DMS79 treated with DMSO at 0.1 percent for 48 hours (cell line): ENCODE measurements around the gene EHF.

Experiments used
- DNase-seq: peaks from one replicate; lab custom pipeline; 2025; lab: John Stamatoyannopoulos, UW

The EHF gene

DNA sequence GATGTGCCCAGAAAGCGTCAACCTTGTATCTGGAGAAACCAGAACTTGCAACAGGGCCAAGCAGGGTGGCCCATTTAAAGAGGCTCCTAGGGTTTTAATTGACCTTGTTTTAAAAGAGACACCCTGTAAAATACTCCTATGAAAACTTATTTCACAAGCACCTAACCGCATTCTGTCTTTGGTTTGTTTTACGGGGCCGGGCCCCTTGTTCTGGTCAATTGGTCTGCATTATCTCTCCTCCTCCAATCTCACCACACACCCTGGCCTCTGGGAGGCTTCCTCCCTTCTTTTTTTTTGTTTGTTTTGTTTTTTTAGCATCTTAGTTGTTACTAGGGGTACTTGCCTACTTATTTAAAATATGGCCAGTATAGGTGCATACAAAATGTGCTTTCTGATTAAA is 4.7 kb downstream of the EHF start:
- no peak for DNase-seq

DNA sequence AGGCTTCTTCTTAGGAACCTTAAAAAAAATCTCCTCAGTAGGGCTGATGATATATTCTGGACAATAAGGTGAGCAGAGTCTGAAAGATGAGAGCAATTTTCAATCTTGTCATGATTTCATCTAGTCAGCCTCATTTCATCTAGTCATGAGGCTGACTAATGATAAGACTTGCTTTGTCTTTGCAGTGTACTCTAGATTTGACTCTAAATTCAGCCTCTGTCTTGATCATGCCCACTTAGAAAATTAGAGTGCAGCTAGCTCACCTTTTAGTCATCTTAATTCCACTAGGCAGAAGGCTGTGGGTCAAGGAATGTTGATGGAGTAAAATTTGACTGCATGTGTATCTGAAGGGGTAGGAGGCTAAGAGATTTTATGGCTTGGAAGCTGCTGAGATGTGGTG is 5.5 kb downstream of the EHF start:
- no peak for DNase-seq

DNA sequence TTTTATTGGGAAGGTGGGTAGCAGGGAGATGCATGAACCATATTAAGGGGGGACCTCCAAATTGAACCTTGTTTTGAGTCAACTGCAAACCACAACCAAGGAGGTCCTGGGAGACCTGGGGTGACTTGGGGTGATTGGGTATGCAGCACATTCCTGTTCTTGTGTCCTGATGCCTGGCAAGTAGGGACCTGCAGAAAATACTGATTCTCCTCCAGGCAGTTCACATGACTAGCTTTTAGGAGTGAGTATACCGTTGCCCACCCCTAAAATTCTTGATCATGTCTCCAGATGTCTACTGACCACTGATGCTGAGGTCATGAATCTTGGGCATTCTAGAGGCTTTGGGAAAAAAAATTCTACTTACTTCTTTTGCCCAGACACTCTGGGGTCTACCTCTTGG is 6.3 kb downstream of the EHF start:
- no peak for DNase-seq

DNA sequence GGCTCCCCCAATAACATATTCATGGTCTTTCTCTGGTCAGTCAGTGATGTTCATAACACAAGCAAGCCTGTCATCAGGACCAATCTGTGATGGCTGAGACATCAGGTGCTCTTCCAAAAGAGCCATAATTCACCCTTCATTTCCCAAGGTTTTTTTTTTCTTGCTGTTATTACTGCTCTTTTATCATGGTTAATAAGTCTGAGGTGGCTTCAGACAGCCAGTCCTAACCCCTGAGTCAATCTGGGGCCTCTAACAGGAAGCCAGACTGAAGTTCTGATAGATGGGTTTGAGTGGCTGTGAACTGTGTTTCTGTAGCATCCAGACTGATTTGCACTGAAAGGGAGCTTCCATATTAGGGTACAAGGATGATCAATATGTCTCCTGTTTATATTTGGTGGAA is 8.8 kb downstream of the EHF start:
- DNase-seq, result no peak

DNA sequence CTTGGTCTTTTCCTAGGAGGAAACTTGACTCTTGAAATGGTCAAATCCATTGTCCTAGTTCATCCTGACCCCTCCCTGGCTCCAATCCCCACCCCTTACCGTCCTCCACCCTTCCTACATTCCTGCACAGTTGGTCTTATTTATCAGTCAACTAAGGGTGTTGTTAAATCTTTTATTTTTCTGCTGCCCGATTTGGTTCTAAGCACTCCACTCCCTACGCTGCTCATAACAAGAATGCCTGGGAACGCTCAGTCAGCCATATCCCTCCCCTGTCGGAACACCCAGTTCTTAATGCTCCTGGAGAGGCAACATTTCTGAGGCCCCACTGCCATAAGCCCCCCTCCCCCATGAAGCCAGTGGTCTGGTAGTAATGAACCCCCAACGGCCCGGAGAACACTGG is 9.7 kb downstream of the EHF start:
- DNase-seq, result no peak

DNA sequence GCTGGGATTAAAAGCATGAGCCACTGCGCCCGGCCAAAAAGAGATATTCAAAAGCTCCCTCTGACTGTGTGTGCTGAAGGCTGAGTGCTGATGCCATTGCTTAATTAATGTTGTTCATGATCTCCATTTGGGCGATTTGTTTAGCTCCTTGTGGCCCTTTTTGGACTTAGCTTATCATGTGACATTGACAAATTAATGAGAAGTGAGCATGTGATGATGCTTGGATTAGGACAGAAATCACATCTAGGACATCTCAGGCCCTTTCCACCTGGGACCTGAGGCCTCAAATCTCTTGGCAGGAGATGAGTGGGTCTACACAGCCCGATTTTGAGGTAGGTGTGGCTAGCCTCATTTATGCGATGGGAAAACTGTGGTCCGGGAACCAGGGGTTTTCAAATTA is 10.4 kb downstream of the EHF start:
- peak; percentile 73 for DNase-seq

DNA sequence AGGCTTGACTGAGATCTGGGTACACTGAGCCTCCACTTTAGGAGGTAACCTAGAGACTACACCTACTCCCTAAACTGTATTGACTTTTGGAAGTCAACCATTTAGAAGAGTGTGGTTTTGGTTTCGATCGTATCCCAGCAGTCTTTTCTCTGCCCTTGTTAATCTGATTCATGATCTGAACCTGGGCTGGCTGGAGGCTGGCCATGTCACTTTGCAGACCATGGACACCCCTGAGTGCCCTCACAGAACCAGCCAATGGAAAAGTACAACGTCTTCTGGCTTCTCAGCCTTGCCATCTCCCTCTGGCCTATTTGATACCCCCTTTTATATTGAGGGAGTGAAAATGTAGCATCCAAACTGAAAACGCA is 10.8 kb downstream of the EHF start:
- DNase-seq, result peak; percentile 94

DNA sequence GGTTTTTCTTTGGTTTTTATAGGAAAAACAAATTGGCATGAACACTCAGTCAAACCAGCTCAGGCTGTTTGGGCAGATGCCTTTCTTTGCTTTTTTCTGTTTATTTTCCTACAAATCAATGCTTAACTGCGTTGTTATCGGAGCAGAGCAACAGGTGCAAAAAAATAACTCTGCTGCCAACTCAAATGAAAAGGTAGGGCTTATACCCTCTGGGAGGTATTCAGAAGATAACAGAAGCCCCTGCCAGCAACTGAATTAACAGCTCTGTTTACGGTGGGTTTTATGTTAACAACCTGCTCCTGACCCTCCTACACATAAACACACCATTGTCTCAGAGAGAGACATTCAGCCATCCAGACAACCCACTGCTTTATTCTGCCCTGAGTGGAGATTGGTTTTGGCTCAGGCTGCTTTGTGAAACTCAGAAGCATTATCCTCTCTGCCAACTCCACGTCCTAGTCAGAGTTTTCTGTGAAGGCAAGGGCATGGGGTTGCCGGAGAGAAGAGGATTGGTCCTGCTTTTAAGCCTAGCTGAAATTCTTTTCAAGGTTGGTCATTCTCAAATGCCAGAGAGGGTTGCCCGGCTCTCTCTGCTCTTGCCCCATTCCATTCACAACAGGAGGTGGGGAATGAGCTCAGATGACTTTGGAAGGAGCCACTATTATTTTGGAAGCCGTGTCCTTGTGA is 11.4 kb downstream of the EHF start:
- DNase-seq, result peak; percentile 93

DNA sequence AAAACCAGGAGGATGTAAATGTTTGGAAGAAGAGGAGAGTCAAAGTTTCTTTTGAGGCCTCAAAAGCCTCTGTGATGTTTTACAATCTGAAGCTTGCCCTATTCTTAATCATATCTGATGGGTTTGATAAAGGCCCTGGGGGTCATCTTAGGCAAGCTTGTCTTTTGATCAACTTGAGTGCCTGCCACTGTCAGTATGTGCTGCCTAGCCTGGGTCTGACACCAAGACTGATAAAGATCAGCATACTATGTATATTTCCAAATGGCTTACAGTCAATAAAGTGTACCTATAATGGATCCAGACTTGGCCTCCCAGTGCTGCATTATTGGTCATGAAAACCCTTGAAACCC is 12.7 kb downstream of the EHF start:
- no peak for DNase-seq

DNA sequence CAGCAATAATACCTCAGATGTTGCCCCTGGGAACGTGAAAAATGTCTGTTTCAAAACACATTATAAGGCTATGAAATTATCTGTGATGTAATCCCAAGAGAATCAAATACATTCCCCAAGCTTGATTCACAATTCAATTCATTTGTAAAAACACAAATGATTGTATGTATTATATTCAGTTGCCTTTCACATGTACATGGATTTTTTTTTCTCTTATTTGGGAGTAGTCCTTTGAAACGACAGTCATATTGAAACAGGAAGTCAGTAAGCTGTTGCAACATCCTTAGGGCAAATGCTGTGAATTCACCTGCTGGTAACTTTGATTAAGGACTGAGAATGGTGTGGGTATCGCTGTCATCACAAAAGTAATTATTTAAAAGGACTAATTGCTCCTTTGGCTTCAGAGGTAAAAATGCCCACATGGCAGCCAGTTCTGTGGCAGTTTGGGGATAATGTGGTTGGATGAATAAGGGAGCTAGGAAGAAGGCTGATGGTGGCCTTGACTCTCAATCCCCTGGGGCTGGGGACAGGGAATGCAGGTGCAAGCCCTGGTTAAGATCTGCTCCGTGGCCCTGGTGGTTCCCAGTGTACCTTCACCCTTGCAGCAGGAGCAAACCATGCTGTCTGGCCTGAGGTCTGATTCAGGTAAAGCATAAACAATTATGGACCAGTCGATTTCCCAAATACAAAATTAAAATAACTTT is 13.2 kb downstream of the EHF start:
- DNase-seq, result peak; percentile 18

DNA sequence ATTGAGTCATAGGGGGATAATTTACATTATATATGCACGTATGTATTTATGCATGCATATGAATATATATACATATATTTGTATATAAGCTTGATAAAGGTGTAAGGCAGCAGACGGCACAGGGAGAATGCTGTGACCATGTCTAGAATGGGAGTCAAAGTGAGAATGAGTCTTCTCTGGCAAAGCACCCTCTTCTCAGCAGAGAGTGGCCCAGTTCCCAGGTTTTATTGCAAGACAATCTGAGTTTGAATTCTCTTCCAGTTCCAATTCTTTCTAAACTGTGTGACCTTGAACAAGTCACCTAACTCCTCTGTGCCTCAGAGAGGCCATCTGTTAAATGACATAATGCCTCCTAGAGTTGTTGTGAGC is 13.8 kb downstream of the EHF start:
- no peak for DNase-seq

DNA sequence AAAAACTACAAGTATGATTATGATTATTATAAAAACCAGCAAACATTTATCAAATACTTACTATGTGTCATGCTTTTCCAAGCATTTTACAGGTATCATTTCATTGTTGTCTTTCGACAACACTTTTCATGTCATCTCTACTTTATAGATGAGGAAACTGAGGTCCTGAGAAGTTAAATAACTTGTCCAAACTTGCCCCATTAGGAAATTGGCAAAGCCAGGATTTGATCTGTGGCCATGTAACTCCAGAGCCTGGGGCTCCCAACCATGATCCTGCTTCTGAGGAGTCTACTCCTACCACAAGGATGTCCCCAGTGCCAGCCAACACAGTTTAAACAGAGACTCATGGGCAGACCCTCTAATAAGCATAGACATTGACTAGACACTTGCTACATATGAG is 15.2 kb downstream of the EHF start:
- no peak for DNase-seq

DNA sequence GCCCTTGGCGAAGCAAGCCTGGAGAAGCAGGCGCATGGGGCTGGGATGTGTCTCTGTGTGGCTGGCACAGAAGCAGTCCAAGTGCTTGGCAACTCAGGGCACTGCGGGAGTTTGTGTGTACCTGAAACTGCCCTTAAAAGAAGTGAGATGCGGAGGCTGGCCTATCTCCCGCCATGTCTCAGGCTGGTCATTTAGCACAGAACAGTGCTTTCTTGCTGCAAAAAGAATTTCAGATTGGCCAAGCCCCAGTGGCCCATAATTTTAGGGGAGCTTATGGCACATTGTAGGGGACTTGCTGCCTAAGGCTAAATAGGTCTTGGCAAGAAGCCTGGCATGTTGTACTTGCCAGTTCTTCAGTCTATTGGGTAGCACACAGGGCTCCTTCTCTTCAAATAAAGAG is 16.4 kb downstream of the EHF start:
- peak; percentile 52 for DNase-seq

DNA sequence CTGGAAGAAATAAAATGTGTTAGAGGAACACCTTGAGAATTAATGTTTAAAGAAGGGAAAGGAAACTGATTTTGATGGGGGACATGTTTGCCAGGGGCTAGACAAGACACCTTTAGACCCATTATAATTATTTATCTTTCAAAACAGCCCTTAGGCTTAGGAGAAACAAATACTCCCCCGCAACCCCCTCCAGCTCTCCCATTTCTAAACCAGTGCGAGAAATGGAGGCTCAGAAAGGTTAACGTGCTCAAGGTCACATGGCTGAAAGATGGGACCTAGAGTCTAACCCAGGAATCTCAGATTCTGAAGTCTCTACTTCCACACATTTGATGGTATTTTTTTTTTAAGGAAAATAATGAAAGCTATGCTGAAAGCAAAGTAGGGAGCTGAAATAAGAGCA is 18.0 kb downstream of the EHF start:
- DNase-seq, result no peak

DNA sequence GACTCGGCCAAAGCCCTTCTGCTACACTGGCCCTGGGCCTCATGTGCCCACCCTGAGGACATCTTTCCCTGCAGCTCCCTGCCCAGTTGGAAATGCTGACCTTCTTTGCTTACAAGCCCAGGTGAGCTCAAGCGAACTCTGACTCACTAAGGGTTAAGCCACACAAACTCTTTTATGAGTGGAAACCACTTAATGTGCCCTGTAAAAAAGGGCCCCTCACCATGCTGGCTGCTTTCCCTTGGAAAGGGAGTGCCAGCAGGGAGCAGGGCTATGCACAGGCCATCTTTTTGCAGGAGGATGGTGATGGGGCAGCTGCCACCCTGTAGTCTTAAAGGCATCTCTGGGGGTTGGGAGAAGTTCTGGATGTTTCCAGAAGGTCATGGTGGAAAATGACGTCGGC is 18.7 kb downstream of the EHF start:
- DNase-seq, result peak; percentile 43

DNA sequence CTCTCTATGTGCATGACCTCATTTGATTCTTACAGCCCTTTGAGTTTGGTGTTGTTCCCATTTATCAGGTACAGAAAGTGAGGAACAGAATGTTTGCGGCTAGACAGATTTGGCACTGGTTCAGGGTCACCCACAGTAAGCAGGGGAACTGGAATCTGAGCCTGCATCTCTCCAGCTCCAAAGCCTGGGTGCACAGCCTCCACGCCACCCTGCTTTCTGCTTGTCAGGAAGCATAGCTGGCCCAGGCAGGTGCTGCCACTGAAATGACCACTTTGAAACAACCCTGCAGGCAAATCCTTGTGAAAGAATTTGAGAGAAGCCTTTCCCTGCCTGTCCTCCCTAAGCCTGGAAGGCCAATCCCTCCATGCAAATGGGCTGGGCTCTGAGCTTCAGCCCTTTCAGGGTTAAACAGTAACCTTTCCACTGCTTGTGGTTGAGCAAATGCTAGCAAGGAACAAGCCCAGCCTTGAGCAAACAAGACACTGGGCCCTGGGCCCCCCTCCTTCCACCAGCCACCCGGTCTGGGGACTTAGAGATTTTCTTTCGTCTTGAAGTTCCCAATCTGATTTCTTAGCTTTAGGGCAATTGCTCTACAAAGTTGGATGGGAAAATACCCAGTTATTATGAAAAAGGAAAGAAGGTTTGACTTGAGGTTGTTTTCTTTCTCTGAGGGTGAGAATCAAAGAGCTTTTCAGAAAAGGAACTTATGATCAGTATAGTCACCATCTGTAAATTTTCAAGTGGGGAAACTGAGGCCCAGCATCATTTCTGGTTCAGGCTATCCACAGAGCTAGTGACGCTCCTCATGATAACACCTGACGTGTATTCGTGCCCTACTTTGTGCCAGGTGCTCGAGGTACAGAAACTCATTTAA is 19.4 kb downstream of the EHF start:
- DNase-seq, result peak; percentile 69

DNA sequence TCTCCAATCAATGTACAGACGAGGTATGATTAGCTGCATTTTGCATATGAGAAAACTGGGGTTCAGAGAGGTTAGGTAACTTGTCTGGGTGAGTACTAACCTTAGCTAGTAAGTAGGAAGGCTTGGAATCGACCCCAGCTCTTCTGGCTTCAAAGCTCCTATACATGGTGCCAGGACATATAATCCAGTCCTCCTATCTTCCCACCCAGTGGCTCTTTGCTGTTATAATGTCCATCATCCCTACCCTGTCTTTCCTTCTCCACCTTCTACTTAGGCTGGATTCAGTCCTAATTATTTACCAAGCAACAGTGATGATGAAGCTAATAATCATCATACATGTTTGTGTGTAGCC is 20.0 kb downstream of the EHF start:
- no peak for DNase-seq

DNA sequence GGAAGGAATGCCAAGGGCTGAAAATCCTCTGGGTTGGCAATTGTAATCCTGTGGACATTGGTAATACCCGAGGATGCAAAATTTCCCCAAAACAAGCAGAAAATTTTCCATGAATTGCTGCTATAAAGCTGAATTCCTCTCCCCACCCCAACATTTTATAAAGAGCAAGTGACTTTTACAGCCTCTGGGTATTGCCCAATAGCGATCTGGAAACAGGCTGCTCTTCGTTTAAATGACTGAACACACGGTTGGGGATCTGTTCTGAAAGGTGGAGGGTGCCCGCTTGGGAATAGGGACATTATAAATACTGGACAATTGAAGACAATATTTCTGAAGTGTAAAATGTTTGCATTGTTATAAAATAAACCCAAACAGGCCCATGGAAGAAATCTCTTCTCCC is 20.6 kb downstream of the EHF start:
- peak; percentile 23 for DNase-seq

DNA sequence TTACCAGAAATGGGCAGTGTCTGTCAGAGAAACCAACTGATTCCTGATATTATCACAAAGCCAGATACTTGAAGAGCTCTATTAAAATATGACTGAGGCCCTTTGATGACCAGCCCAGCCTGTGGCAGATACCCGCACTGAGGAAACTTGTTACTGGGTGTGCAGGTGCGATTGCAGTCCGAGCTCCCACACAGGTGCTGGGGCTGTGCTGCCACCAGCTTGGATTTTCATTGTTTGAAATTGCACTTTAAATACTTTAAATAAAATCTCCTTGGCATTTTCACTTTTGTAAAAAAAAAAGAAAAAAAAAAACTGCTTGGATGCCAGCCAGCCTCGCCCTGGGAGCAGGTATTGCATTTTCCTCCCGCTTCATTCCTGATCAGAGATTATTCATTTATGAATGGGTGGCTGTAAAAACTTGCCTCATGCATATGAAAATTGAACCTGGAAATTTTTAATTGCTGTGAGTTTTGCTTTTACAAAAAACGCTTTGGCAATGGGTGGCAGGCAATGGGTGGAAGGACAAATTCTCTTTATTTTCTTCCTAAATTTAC is 21.2 kb downstream of the EHF start:
- DNase-seq, result peak; percentile 33

DNA sequence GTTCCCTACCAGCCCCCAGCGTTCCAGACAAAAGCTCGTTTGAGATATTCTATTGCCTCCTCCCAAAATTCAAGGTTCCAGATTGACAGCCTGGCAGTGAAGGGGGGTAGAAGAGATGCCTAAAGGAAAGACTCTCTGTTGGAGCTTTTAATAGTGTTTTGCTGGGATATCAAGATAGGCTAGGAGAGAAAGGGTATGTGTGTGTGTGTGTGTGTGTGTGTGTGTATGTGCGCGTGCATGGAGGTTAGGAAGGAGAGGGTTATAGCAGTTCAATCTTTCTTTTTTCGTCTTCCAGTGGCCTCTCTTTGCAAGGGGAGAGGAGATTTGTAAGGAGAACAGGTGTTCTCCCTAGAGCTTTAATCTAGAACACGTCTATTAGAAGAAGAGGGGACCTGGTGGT is 22.0 kb downstream of the EHF start:
- no peak for DNase-seq

DNA sequence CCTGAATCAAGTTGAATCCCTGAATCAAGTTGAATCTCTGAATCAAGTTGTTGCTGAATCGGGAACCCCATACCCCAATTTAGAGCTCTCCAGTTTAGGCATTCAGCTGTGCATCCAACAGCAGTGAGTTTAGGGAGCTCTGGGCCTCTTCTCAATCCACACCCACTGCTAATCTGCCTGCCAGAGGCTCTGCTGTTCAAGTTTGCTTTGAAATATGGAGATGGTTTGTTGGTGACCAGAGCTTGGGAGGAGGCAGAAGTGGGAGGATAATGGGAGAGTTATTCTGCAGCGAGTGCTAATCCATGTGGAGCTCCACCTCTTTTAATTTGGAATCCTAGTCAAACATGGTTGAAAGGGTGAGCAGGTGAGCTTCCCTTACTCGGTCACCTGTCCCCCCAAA is 22.4 kb downstream of the EHF start:
- DNase-seq, result no peak

DNA sequence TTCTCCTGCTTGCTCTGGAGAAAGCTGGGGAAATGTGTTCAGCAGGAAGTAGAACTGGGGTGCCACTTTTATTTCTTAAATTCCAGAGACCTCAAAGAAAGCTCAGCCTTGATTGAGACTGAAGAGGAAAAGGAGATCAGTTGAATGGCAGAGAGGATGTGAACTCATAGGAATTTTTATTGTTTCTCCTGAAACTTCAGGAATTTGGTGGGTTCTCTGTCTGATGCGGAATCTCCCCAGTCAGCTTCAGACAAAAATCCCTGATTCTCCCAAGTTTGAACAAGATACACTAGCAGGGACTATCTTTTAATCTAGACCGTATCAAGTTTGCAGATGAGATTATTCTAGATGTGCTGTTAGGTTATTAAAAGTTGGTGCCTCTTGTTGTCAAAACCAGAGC is 23.0 kb downstream of the EHF start:
- no peak for DNase-seq
